Right lobe of liver (tissue), 4 donors: Measurements from ENCODE around the gene ARCN1.

Experiments used
- POLR2A ChIP-seq: fragments of 450-650 bp; IDR thresholded peaks from one replicate; pipeline ENCODE4 v1.6.1; 2017; ENCODE audit warnings: antibody characterized with exemption, mild to moderate bottlenecking
- TF ChIP-seq, protein P1 (sequence below), 4 donors: fragments of 200-600 bp in 3 of 4; fragments of 450-650 bp in 1 of 4; IDR thresholded peaks; one replicate each; pipeline versions ENCODE4 v1.5.1 to v1.8.0; 2016 to 2022; ENCODE audit warnings: antibody characterized with exemption in 4 of 4, mild to moderate bottlenecking in 2 of 4
- donor health status: DM: no; HTN: no; CAD: no.
- donor health status: DM: no; HTN: no; CAD: no.
- donor health status: DM: no; HTN: yes; CAD: no.

DNA sequence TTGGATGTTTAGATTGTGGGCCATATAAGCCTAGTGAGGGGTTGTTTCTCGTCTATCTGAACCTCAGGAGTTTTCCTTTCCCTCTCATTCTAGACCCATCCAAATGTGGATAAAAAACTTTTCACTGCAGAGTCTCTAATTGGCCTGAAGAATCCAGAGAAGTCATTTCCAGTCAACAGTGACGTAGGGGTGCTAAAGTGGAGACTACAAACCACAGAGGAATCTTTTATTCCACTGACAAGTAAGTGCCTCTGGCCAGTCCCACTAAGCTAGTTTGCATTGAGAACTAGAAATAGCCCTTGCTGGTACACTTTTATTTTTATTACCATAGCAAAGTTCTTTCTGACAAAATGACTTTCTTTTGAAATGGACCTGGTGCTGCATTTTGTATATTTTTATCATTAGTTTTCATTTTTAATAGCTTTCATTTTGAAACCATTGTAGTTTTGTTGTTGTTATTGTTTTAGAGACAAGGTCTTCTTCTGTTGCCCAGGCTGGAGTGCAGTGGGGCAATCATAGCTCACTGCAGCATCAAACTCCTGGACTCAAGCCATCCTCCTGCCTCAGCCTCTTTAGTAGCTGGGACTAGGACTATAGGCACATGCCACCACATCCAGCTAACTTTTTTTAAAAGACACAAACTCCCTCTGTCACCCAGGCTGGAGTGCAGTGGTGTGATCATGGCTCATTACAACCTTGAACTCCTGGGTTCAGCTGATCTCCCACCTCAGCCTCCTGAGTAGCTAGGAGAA is 20.6 kb downstream of the ARCN1 start:
- TF ChIP-seq, protein P1, sequence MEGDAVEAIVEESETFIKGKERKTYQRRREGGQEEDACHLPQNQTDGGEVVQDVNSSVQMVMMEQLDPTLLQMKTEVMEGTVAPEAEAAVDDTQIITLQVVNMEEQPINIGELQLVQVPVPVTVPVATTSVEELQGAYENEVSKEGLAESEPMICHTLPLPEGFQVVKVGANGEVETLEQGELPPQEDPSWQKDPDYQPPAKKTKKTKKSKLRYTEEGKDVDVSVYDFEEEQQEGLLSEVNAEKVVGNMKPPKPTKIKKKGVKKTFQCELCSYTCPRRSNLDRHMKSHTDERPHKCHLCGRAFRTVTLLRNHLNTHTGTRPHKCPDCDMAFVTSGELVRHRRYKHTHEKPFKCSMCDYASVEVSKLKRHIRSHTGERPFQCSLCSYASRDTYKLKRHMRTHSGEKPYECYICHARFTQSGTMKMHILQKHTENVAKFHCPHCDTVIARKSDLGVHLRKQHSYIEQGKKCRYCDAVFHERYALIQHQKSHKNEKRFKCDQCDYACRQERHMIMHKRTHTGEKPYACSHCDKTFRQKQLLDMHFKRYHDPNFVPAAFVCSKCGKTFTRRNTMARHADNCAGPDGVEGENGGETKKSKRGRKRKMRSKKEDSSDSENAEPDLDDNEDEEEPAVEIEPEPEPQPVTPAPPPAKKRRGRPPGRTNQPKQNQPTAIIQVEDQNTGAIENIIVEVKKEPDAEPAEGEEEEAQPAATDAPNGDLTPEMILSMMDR (IDR thresholded peaks at IDR 0.05), result no peak
- TF ChIP-seq POLR2A, result no peak
